ENCODE measurements around the gene SH3D19.

SH3D19 gene

DNA sequence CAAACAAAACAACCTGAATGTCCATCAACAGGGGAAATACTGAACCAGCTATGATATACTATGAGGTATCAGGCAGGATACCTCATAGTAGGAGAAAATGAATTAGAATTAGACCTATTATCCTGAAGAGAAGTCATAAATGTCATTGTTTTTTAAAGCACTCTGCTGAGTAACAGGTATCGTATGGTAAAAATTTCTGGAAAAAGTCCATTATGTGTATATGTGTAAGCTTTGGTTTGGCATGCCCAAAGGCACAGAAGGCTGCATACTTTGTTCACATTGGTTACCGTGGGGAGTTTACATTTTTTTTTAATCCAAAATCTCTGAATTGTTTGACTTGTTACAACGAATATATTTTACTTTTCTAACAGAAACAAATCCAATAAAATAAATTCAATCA is 155.5 kb downstream of the SH3D19 start:
- H3K36me3 ChIP-seq (ENCODE audit: control insufficient read depth, insufficient read depth, low read length) = peaks cover 17% of the 10 kb centered on the region
- no peaks in the 10 kb centered on the region for H3K9me3 ChIP-seq (ENCODE audit: control insufficient read depth, insufficient read depth, low read length)
- H3K27me3 ChIP-seq (ENCODE audit: control insufficient read depth, insufficient read depth, low read length) = no peaks in the 10 kb centered on the region
- no peak overlapping the region for H3K4me3 ChIP-seq (ENCODE audit: low read depth, low read length)
- H3K9ac ChIP-seq (ENCODE audit: low read depth, low read length) = no peak overlapping the region
- H3K4me1 ChIP-seq (ENCODE audit: control insufficient read depth, insufficient read depth, low read length) = peaks cover 14% of the 10 kb centered on the region
- no peak overlapping the region for H3K27ac ChIP-seq (ENCODE audit: low read depth, low read length)

DNA sequence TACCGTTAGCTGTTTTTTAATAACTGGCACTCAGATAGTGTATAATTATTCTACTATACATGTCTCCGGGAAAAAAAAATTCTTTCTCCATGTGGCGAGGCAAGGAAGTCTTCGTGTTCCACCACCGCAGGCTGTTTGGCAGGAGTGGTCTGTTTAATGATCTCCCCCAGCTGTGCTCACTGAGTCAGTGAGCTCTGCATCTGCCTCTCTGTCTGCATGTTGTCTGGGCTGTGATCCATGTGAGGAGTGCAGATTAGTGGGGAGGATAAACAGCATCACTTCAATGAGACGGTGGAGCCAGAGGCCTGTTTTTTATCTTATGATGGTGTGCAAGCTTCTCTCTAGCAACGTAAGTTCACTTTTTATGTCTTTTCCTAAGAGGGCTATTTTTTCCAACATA is 156.2 kb downstream of the SH3D19 start:
- no peak overlapping the region for H3K4me3 ChIP-seq (ENCODE audit: low read depth, low read length)
- no peaks in the 10 kb centered on the region for H3K27me3 ChIP-seq (ENCODE audit: control insufficient read depth, insufficient read depth, low read length)
- no peaks in the 10 kb centered on the region for H3K9me3 ChIP-seq (ENCODE audit: control insufficient read depth, insufficient read depth, low read length)
- peaks cover 11% of the 10 kb centered on the region for H3K36me3 ChIP-seq (ENCODE audit: control insufficient read depth, insufficient read depth, low read length)
- H3K9ac ChIP-seq (ENCODE audit: low read depth, low read length) = no peak overlapping the region
- no peak overlapping the region for H3K27ac ChIP-seq (ENCODE audit: low read depth, low read length)
- H3K4me1 ChIP-seq (ENCODE audit: control insufficient read depth, insufficient read depth, low read length) = peaks cover 14% of the 10 kb centered on the region

DNA sequence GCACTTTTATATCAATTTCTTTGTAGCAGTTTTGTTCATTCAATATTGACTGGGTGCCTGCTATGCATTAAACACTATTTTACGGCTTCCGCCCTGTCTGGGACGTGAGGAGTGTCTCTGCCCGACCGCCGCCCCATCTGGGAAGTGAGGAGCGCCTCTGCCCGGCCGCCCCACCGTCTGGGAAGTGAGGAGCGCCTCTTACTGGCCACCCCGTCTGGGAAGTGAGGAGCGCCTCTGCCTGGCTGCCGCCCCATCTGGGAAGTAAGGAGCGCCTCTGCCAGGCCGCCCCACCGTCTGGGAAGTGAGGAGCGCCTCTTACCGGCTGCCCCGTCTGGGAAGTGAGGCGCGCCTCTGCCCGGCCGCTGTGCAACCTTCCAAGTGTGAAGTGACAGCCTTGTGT is 157.8 kb downstream of the SH3D19 start:
- H3K27ac ChIP-seq (ENCODE audit: low read depth, low read length) = no peak overlapping the region
- H3K4me1 ChIP-seq (ENCODE audit: control insufficient read depth, insufficient read depth, low read length) = peaks cover 14% of the 10 kb centered on the region
- no peak overlapping the region for H3K9ac ChIP-seq (ENCODE audit: low read depth, low read length)
- no peaks in the 10 kb centered on the region for H3K27me3 ChIP-seq (ENCODE audit: control insufficient read depth, insufficient read depth, low read length)
- H3K4me3 ChIP-seq (ENCODE audit: low read depth, low read length) = no peak overlapping the region
- H3K36me3 ChIP-seq (ENCODE audit: control insufficient read depth, insufficient read depth, low read length) = peaks cover 3% of the 10 kb centered on the region; the same call in 1 of the 2 replicates
- no peaks in the 10 kb centered on the region for H3K9me3 ChIP-seq (ENCODE audit: control insufficient read depth, insufficient read depth, low read length)

DNA sequence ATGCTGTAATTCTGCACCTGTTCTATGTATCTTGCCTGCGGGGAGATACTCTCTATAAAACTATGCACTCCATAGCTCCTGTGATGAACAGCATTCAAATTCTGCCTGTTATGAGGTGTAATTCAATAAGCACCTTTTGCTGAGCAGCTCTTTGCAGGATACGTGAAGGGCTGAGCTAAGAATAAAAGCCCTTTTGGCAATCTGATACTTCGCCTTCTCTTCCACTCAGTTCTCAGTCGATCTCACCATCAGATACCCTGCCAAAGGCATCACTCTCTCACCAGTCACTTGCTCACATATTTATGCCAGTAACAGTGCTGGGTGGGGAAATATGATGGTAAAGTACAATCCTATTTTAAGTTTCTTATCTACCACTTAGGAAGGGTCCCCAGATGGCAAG is 158.8 kb downstream of the SH3D19 start:
- no peaks in the 10 kb centered on the region for H3K9me3 ChIP-seq (ENCODE audit: control insufficient read depth, insufficient read depth, low read length)
- H3K4me1 ChIP-seq (ENCODE audit: control insufficient read depth, insufficient read depth, low read length) = peaks cover 14% of the 10 kb centered on the region
- no peaks in the 10 kb centered on the region for H3K27me3 ChIP-seq (ENCODE audit: control insufficient read depth, insufficient read depth, low read length)
- no peak overlapping the region for H3K4me3 ChIP-seq (ENCODE audit: low read depth, low read length)
- no peak overlapping the region for H3K9ac ChIP-seq (ENCODE audit: low read depth, low read length)
- H3K27ac ChIP-seq (ENCODE audit: low read depth, low read length) = no peak overlapping the region
- peaks cover 3% of the 10 kb centered on the region; the same call in 1 of the 2 replicates for H3K36me3 ChIP-seq (ENCODE audit: control insufficient read depth, insufficient read depth, low read length)

DNA sequence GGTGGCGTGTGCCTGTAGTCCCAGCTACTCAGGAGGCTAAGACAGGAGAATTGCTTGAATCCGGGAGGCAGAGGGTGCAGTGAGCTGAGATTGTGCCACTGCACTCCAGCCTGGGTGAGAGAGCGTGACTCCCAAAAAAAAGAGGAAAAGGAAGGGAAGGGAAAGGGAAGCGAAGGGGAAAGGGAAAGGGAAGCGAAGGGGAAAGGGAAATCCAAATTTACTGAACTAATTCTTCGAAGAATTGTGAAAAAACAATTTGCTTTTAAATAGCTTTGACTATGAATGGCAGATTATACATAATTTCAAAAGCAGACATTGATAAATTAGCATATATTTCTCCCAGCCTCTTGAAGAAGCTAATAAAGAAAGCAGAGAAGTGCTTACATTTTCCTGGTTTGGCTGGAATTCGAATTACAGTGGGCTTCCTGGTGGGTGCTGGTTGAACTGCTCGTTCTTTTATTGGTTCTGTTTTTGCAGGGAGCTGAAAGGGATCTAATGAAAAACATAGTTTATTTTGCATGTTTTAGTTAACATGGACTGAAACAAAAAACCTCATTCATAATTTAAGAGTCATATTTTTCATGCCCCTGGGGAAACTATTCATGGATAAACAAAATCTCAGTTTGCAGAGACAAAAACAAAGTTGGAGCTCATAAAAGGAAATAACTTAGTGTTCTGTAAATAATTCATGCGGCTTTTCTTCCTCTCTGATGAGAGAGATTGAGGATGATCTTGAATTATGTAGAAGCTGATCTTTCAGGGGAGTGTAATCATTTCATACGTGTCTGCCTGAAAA is 160.0 kb downstream of the SH3D19 start:
- peaks cover 3% of the 10 kb centered on the region; the same call in 1 of the 2 replicates for H3K36me3 ChIP-seq (ENCODE audit: control insufficient read depth, insufficient read depth, low read length)
- no peaks in the 10 kb centered on the region for H3K9me3 ChIP-seq (ENCODE audit: control insufficient read depth, insufficient read depth, low read length)
- H3K9ac ChIP-seq (ENCODE audit: low read depth, low read length) = no peak overlapping the region
- H3K4me1 ChIP-seq (ENCODE audit: control insufficient read depth, insufficient read depth, low read length) = peaks cover 14% of the 10 kb centered on the region
- H3K27ac ChIP-seq (ENCODE audit: low read depth, low read length) = no peak overlapping the region
- no peak overlapping the region for H3K4me3 ChIP-seq (ENCODE audit: low read depth, low read length)
- H3K27me3 ChIP-seq (ENCODE audit: control insufficient read depth, insufficient read depth, low read length) = no peaks in the 10 kb centered on the region

DNA sequence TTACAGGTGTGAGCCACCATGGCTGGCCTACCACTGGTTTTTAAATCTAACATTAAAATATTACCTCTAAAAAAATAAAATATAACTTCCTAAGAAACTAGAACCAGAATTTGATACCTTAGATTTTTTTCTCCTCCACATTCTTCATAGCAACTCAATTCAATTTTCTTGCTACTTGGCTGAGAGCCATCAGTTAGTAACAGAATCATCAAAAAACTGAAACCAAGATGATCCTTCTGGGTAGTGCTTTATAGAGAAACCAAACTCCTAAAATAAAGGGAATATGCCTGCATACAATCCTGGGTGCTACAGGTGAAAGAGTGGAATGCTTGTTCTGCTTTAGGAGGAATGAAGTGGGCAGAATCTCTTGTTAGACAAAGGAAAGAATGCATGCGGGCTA is 161.6 kb downstream of the SH3D19 start:
- no peak overlapping the region for H3K4me3 ChIP-seq (ENCODE audit: low read depth, low read length)
- H3K36me3 ChIP-seq (ENCODE audit: control insufficient read depth, insufficient read depth, low read length) = peaks cover 5% of the 10 kb centered on the region; the same call in 1 of the 2 replicates
- no peaks in the 10 kb centered on the region for H3K27me3 ChIP-seq (ENCODE audit: control insufficient read depth, insufficient read depth, low read length)
- H3K27ac ChIP-seq (ENCODE audit: low read depth, low read length) = no peak overlapping the region
- H3K9ac ChIP-seq (ENCODE audit: low read depth, low read length) = no peak overlapping the region
- no peaks in the 10 kb centered on the region for H3K9me3 ChIP-seq (ENCODE audit: control insufficient read depth, insufficient read depth, low read length)
- H3K4me1 ChIP-seq (ENCODE audit: control insufficient read depth, insufficient read depth, low read length) = peaks cover 11% of the 10 kb centered on the region

DNA sequence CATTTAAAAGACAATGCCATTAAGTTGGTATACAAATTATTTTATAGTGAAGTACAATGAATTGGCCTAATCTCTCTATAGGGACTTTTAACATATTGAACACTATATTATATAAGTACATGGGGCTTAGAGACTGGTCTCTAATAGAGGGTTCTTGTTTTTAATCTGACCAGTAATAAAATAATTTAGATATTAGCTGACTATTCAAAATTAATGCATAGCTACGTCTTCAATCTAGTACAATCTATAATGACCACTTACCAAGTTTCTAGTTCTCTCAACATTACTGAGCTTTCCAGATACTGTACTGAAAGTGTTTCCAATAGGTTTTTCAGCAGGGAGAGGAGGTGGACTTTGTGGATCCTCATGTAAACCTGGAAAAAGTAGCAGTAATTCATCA is 166.4 kb downstream of the SH3D19 start:
- H3K4me3 ChIP-seq (ENCODE audit: low read depth, low read length) = no peak overlapping the region

DNA sequence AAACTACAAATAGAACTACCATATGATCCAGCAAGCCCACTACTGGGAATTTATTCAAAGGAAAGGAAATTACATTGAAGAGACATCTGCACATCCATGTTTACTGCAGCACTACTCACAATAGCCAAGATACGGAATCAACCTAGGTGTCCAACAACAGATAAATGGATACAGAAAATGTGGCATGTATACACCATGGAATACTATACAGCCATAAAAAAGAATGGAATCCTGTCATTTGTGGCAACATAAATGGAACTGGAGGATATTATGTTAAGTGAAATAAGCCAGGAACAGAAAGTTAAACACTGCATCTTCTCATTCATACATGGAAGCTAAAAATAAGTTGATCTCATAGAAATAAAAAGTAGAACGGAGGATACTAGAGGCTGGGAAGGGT is 167.9 kb downstream of the SH3D19 start:
- H3K9me3 ChIP-seq (ENCODE audit: control insufficient read depth, insufficient read depth, low read length) = no peaks in the 10 kb centered on the region
- peaks cover 2% of the 10 kb centered on the region; the same call in 1 of the 2 replicates for H3K36me3 ChIP-seq (ENCODE audit: control insufficient read depth, insufficient read depth, low read length)
- no peak overlapping the region for H3K27ac ChIP-seq (ENCODE audit: low read depth, low read length)
- no peak overlapping the region for H3K4me3 ChIP-seq (ENCODE audit: low read depth, low read length)
- H3K27me3 ChIP-seq (ENCODE audit: control insufficient read depth, insufficient read depth, low read length) = no peaks in the 10 kb centered on the region
- H3K9ac ChIP-seq (ENCODE audit: low read depth, low read length) = no peak overlapping the region
- H3K4me1 ChIP-seq (ENCODE audit: control insufficient read depth, insufficient read depth, low read length) = no peaks in the 10 kb centered on the region

More for the DNA sequence above, 166.4 kb downstream of the SH3D19 start:
- Histone ChIP-seq H3K27me3 (ENCODE audit: control insufficient read depth, insufficient read depth, low read length) (no peaks in the 10 kb centered on the region), H3K27ac (ENCODE audit: low read depth, low read length) (no peak overlapping the region), H3K9ac (ENCODE audit: low read depth, low read length) (no peak overlapping the region), H3K36me3 (ENCODE audit: control insufficient read depth, insufficient read depth, low read length) (peaks cover 2% of the 10 kb centered on the region; the same call in 1 of the 2 replicates), H3K9me3 (ENCODE audit: control insufficient read depth, insufficient read depth, low read length) (no peaks in the 10 kb centered on the region), H3K4me1 (ENCODE audit: control insufficient read depth, insufficient read depth, low read length) (no peaks in the 10 kb centered on the region)

DNA sequence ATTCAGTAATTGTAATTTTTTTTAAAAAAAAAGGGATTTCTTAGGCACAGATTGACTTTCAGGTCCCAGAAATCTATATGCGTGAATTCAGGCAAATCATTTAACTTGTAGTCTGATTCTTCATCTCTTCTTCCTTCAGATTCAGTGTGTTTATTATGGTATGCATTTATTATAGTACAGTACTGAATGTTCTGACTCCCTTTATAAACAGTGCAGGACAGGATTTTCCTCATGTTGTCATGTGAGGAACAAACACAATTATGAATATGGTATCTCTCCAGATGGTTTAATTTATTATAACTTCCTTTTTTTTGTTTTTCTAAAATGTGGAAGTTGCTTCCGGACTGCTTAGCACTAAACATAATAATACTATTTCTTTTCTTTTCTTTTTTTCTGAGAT is 171.8 kb downstream of the SH3D19 start:
- Histone ChIP-seq H3K36me3 (ENCODE audit: control insufficient read depth, insufficient read depth, low read length) (peaks cover 6% of the 10 kb centered on the region; the same call in 1 of the 2 replicates), H3K4me3 (ENCODE audit: low read depth, low read length) (no peak overlapping the region), H3K9ac (ENCODE audit: low read depth, low read length) (no peak overlapping the region), H3K27ac (ENCODE audit: low read depth, low read length) (no peak overlapping the region), H3K27me3 (ENCODE audit: control insufficient read depth, insufficient read depth, low read length) (no peaks in the 10 kb centered on the region), H3K9me3 (ENCODE audit: control insufficient read depth, insufficient read depth, low read length) (no peaks in the 10 kb centered on the region), H3K4me1 (ENCODE audit: control insufficient read depth, insufficient read depth, low read length) (no peaks in the 10 kb centered on the region)

DNA sequence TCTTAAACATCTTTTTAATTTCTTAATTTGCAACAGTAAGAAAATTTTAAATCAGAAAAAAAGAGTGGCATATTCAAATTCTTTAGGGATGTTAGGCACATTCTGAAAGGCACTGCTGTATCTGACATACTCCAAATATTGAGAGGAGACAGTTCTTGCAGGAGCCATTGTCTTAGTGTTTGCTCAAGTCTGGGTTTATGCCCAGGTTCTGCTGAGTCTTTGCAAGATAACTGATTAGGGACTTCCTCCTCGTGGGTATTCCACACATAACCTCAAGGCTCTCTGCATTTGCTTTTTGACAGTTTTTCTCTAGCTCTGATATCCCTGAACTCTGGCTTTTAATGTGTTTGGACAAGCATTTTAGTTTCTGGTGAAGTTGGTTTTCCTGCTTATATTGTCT is 173.4 kb downstream of the SH3D19 start:
- Histone ChIP-seq H3K36me3 (ENCODE audit: control insufficient read depth, insufficient read depth, low read length) (peaks cover 19% of the 10 kb centered on the region), H3K9ac (ENCODE audit: low read depth, low read length) (no peak overlapping the region), H3K27ac (ENCODE audit: low read depth, low read length) (no peak overlapping the region), H3K9me3 (ENCODE audit: control insufficient read depth, insufficient read depth, low read length) (no peaks in the 10 kb centered on the region), H3K4me3 (ENCODE audit: low read depth, low read length) (no peak overlapping the region), H3K27me3 (ENCODE audit: control insufficient read depth, insufficient read depth, low read length) (no peaks in the 10 kb centered on the region), H3K4me1 (ENCODE audit: control insufficient read depth, insufficient read depth, low read length) (no peaks in the 10 kb centered on the region)

DNA sequence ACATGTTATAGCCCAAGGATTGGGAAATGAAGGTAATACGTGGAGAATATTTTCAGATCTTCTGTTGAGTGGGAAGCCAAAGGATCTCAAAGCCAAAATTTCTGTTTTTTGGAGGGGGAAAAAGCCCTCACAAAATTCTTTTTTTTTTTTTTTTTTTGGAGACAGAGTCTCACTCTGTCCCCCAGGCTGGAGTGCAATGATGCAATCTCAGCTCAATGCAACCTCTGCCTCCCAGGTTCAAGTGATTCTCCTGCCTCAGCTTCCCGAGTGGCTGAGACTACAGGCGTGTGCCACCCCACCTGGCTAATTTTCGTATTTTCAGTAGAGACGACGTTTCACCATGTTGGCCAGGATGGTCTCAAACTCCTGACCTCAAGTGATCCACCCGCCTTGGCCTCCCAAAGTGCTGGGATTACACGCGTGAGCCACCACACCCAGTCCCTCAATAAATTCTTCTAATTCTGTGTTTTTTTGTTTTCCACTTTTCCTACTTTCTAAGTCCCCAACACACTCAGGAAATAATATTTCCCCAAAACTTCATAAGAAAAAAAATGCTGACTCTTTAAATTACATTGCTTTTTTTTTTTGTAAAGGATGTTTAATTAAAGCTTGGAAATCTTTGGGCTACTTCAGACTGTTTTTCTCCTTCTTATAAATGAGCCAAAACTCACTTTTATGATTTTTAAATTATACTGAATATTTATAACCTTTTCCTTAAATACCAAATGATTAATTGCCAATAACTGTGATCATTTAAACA is 174.4 kb downstream of the SH3D19 start:
- Histone ChIP-seq H3K4me3 (ENCODE audit: low read depth, low read length) (no peak overlapping the region), H3K4me1 (ENCODE audit: control insufficient read depth, insufficient read depth, low read length) (no peaks in the 10 kb centered on the region), H3K27ac (ENCODE audit: low read depth, low read length) (no peak overlapping the region), H3K36me3 (ENCODE audit: control insufficient read depth, insufficient read depth, low read length) (peaks cover 23% of the 10 kb centered on the region), H3K9ac (ENCODE audit: low read depth, low read length) (no peak overlapping the region), H3K9me3 (ENCODE audit: control insufficient read depth, insufficient read depth, low read length) (no peaks in the 10 kb centered on the region), H3K27me3 (ENCODE audit: control insufficient read depth, insufficient read depth, low read length) (no peaks in the 10 kb centered on the region)

Measured in HUES48 (cell line).